GM21786 (cell line): ENCODE data around the gene POLA2.

Experiments used
- ATAC-seq: cut with Tn5 transposase; IDR thresholded peaks from one replicate; pipeline ENCODE4 v1.9.1; 2021; ENCODE audit not compliant: unreplicated experiment

Gene POLA2

GRCh38 chr11:65305501-65306268, 43.9 kb downstream of the POLA2 start:
- ATAC-seq = no peak

GRCh38 chr11:65307298-65308229, 45.8 kb downstream of the POLA2 start:
- no peak for ATAC-seq

GRCh38 chr11:65308281-65308891, 46.6 kb downstream of the POLA2 start:
- ATAC-seq = no peak

- ATAC-seq = no peak
Observed at GRCh38 chr11:65309006-65309405, 47.2 kb downstream of the POLA2 start.

- no peak for ATAC-seq
Observed at GRCh38 chr11:65310215-65310614, 48.5 kb downstream of the POLA2 start.

DNA sequence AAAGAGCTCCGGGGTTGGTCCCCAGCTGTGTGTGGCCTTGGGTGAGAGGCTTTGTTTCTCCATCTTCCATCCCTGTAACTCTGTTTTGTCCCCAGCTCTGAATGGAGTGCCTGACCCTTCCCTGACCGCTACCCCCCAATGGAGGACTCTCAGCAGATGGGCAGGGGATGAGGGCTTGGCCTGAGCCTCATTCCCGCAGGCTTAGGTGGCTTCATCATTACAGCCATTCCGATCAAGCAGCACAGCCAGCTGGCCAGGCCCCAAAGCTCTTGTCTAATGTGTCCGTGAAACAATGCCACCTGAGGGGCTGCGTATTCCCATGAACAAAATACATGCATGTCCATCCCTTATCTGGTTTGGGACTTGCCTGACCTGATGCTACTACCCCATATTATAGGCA, 49.0 kb downstream of the POLA2 start:
- ATAC-seq = no peak

DNA sequence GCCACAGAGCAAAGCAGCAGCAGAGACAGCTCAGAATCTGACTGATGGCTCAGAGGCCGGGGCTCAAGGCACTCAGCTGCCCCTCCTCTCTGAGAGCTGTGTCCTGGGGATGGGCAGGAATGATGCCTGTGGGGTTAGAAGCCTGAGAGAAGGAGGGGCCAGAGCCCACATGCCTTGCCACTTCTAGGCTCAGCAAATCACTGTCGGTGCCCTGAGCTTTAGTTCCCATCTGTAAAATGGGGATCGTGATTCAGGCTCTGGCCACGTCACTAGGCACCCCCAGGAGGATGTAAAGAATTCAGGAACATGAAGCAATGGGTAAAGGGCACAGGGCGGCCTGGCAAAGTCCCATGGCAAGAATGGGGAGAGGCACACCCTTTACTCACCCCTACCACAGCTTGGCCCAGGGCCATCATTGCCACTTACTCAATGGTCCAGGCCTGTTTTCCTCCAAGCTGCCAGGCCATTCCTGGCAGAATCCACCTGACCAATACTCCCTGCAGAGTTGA, 49.5 kb downstream of the POLA2 start:
- ATAC-seq = no peak

GRCh38 chr11:65314501-65315203, 52.9 kb downstream of the POLA2 start, which contains the start of gene CDC42EP2:
Gene CDC42EP2 (plus strand): TSS chr11:65314866. CDS start chr11:65320899, 6,033 bp downstream.
- peak; percentile 74 for ATAC-seq

GRCh38 chr11:65315204-65315865, 53.6 kb downstream of the POLA2 start:
- no peak for ATAC-seq

- ATAC-seq = no peak
Observed at GRCh38 chr11:65315866-65316226, 54.1 kb downstream of the POLA2 start.

GRCh38 chr11:65316227-65317024, 54.7 kb downstream of the POLA2 start:
- no peak for ATAC-seq

GRCh38 chr11:65317025-65317786, 55.4 kb downstream of the POLA2 start:
- ATAC-seq = no peak

DNA sequence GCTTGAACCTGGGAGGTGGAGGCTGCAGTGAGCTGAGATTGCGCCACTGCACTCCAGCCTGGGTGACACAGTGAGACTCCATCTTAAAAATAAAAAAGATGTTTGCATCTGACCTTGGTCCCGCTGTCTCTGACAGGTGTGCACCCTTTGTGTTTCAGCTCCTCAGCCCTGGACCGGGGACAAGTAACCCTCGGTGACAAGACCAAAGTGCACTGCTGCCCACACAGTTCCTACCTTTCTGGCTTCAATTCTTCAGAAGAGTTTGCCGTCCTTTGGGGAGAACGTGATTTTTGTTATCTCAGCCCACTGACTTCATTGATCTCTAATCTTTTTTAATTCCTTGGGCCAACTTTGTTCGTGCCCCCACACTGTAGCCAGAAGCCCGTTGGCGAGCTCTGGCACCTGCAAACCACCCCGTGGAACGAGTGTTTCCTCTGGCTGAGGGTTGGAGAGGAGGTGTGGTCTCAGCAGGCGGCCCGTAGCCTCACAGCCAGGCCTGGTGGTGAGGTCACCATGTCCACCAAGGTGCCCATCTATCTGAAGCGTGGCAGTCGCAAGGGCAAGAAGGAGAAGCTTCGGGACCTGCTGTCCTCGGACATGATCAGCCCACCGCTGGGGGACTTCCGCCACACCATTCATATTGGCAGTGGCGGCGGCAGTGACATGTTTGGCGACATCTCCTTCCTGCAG, 58.8 kb downstream of the POLA2 start:
- ATAC-seq = no peak

DNA sequence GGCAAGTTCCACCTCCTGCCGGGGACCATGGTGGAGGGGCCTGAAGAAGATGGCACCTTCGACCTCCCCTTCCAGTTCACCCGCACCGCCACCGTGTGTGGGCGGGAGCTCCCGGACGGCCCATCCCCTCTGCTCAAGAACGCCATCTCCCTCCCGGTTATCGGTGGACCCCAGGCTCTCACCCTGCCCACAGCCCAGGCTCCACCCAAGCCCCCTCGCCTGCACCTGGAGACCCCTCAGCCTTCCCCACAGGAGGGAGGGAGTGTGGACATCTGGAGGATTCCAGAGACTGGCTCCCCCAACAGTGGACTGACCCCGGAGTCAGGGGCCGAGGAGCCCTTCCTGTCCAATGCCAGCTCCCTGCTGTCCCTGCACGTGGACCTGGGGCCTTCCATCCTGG, 59.3 kb downstream of the POLA2 start:
- ATAC-seq = no peak

DNA sequence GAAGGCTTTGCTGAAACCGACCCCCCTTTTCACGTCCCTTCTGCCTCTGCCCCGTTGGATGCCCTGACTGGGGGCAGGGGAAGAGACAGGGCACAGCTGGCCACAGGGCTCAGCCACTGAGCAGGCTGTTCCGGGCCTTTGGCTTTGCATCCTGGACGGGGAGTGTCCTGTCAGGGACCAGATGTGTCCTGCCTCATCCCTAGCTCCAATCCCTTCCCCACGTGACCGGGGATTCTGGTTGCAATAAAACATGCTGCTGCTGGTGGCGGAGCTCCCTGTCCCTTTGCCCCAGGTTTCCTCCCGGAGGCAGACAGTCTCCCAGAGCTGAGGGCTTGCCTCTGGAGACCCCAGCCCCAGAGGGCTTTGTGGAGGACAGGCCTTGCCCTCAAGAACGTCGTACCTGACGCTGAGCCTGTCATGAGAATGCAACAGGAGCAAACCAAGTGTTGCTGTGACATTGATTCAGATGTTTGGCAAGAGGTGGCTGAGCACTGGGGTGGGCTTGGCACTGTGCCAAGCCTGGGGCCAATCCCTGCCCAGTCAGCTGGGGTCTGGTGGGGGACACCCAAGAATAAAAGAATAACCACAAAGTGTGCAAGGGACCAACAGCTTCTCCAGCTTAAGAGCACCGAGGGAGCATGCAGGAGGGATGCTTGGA, 60.2 kb downstream of the POLA2 start:
- ATAC-seq = no peak

- no peak for ATAC-seq
Observed at GRCh38 chr11:65323813-65324212, 62.1 kb downstream of the POLA2 start.

GRCh38 chr11:65325435-65325834, 63.7 kb downstream of the POLA2 start:
- ATAC-seq = no peak

DNA sequence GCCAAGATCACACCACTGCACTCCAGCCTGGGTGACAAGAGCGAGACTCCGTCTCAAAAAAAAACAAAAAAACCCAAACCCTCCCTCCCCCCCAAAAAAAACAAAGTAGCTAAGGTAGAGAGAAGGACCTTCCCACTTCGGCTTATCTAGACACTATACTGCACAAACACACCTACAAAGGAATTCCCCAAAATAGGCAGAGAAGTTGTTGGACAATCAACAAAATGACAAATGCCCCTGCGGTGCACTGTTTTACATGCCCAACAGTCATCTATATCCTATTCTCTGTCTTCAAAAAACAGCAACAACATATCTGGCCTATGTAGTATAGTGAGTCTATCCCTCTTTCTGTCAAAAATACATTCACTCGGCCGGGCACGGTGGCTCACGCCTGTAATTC, 65.3 kb downstream of the POLA2 start:
- no peak for ATAC-seq
